ES-I3 (cell line): ENCODE data around the gene DHX57.
A peak's percentile ranks its signal among the peaks of the same experiment; 100 is the strongest.

Source experiments
- H3K36me3 ChIP-seq: 2 replicates; pipeline ENCODE4 v1.6.1; 2013; ENCODE audit warnings: mild to moderate bottlenecking, low read length, control low read depth, moderate library complexity; ENCODE audit not compliant: insufficient read depth
- H3K4me1 ChIP-seq: 2 replicates; pipeline ENCODE4 v1.6.1; 2013; ENCODE audit warnings: mild to moderate bottlenecking, control low read depth, low read length; ENCODE audit not compliant: insufficient read depth
- H3K9ac ChIP-seq: 2 replicates; pipeline ENCODE4 v1.6.1; 2013; ENCODE audit warnings: low read depth, mild to moderate bottlenecking, low read length, moderate library complexity
- H3K9me3 ChIP-seq: 2 replicates; pipeline ENCODE4 v1.6.1; 2013; ENCODE audit warnings: mild to moderate bottlenecking, low read length, moderate library complexity; ENCODE audit not compliant: control insufficient read depth, insufficient read depth

DHX57 gene

GRCh38 chr2:38875576-38876367, at the start of gene DHX57, which contains the start of gene MORN2:
Gene DHX57, minus strand, starts transcription at chr2:38875934. Its CDS starts 7,529 bp downstream, at chr2:38868405.
Gene MORN2, plus strand, starts transcription at chr2:38875976.
- Histone ChIP-seq H3K4me1 (no peaks in the 10 kb centered on the region), H3K36me3 (no peaks in the 10 kb centered on the region), H3K9ac (peak within 1 kb of the TSS; percentile 87), H3K9me3 (no peaks in the 10 kb centered on the region)

GRCh38 chr2:38922902-38923301, 47.2 kb upstream of the DHX57 start:
- H3K9ac ChIP-seq: no peak overlapping the region
- H3K4me1 ChIP-seq: peaks cover 3% of the 10 kb centered on the region; the same call in 1 of the 2 replicates
- no peaks in the 10 kb centered on the region for H3K36me3 ChIP-seq
- no peaks in the 10 kb centered on the region for H3K9me3 ChIP-seq

GRCh38 chr2:38922389-38922788, 46.7 kb upstream of the DHX57 start:
- Histone ChIP-seq H3K9me3 (no peaks in the 10 kb centered on the region), H3K4me1 (peaks cover 3% of the 10 kb centered on the region; the same call in 1 of the 2 replicates), H3K36me3 (no peaks in the 10 kb centered on the region), H3K9ac (no peak overlapping the region)

- H3K9me3 ChIP-seq: no peaks in the 10 kb centered on the region
- no peaks in the 10 kb centered on the region for H3K4me1 ChIP-seq
- no peak overlapping the region for H3K9ac ChIP-seq
- H3K36me3 ChIP-seq: no peaks in the 10 kb centered on the region
Observed at GRCh38 chr2:38912619-38913018, 36.9 kb upstream of the DHX57 start.

GRCh38 chr2:38911191-38911590, 35.5 kb upstream of the DHX57 start:
- Histone ChIP-seq H3K4me1 (no peaks in the 10 kb centered on the region), H3K9me3 (no peaks in the 10 kb centered on the region), H3K36me3 (no peaks in the 10 kb centered on the region), H3K9ac (no peak overlapping the region)

- H3K9ac ChIP-seq: no peak overlapping the region
- no peaks in the 10 kb centered on the region for H3K4me1 ChIP-seq
- no peaks in the 10 kb centered on the region for H3K36me3 ChIP-seq
- H3K9me3 ChIP-seq: no peaks in the 10 kb centered on the region
Observed at GRCh38 chr2:38909872-38910271, 34.1 kb upstream of the DHX57 start.

GRCh38 chr2:38907743-38908562, 32.2 kb upstream of the DHX57 start:
- H3K36me3 ChIP-seq: no peaks in the 10 kb centered on the region
- H3K9me3 ChIP-seq: no peaks in the 10 kb centered on the region
- no peak overlapping the region for H3K9ac ChIP-seq
- no peaks in the 10 kb centered on the region for H3K4me1 ChIP-seq

GRCh38 chr2:38907242-38907641, 31.5 kb upstream of the DHX57 start:
- Histone ChIP-seq H3K36me3 (no peaks in the 10 kb centered on the region), H3K9ac (no peak overlapping the region), H3K9me3 (no peaks in the 10 kb centered on the region), H3K4me1 (no peaks in the 10 kb centered on the region)

- Histone ChIP-seq H3K9ac (no peak overlapping the region), H3K9me3 (no peaks in the 10 kb centered on the region), H3K36me3 (no peaks in the 10 kb centered on the region), H3K4me1 (no peaks in the 10 kb centered on the region)
Observed at GRCh38 chr2:38905251-38905650, 29.5 kb upstream of the DHX57 start.

- no peaks in the 10 kb centered on the region for H3K4me1 ChIP-seq
- H3K9ac ChIP-seq: no peak overlapping the region
- H3K36me3 ChIP-seq: no peaks in the 10 kb centered on the region
- H3K9me3 ChIP-seq: no peaks in the 10 kb centered on the region
Observed at GRCh38 chr2:38900726-38901125, 25.0 kb upstream of the DHX57 start.

GRCh38 chr2:38898256-38898655, 22.5 kb upstream of the DHX57 start:
- H3K36me3 ChIP-seq: no peaks in the 10 kb centered on the region
- H3K9ac ChIP-seq: no peak overlapping the region
- no peaks in the 10 kb centered on the region for H3K4me1 ChIP-seq
- no peaks in the 10 kb centered on the region for H3K9me3 ChIP-seq

GRCh38 chr2:38892819-38893218, 17.1 kb upstream of the DHX57 start:
- H3K36me3 ChIP-seq: no peaks in the 10 kb centered on the region
- H3K9ac ChIP-seq: no peak overlapping the region
- H3K4me1 ChIP-seq: no peaks in the 10 kb centered on the region
- no peaks in the 10 kb centered on the region for H3K9me3 ChIP-seq

- no peaks in the 10 kb centered on the region for H3K4me1 ChIP-seq
- no peaks in the 10 kb centered on the region for H3K36me3 ChIP-seq
- no peaks in the 10 kb centered on the region for H3K9me3 ChIP-seq
- H3K9ac ChIP-seq: no peak within 1 kb of the TSS
Observed at GRCh38 chr2:38889575-38889974, 13.8 kb upstream of the DHX57 start, which contains the start of gene ARHGEF33. Gene ARHGEF33, plus strand, starts transcription at chr2:38889875. Its CDS starts 29,573 bp downstream, at chr2:38919448.

- H3K36me3 ChIP-seq: no peaks in the 10 kb centered on the region
- no peaks in the 10 kb centered on the region for H3K4me1 ChIP-seq
- H3K9ac ChIP-seq: no peak overlapping the region
- no peaks in the 10 kb centered on the region for H3K9me3 ChIP-seq
Observed at GRCh38 chr2:38889045-38889444, 13.3 kb upstream of the DHX57 start.
